Measurements from ENCODE around the gene WWOX.

The WWOX gene

DNA sequence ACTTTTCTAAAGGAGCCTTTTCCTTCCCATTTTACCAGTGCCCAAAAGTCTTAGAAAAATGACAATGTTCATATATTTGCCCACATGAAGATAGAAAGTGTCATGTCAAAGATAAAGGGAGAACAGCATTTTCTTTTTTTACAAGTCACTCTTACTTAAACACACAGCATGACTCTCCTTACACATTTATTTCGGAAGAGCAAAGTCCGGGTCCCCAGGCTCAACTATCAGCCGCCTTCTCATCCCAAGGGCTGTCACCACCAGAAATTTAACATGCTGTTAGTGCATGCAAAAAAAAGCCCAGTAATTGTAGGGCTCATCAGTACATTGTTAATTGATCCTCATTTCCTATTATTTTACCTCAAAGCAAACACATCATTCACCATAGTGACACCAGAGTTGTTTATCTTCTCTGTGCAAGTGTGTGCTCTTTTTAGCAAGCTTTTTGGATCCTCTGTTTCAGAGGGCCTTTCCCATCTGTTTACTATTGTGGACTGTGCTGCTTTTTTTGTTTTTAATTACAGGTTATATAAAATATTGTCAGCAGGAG lies 560.3 kb downstream of the WWOX start:
- no peak for DNase-seq (ENCODE audit: low spot score)

DNA sequence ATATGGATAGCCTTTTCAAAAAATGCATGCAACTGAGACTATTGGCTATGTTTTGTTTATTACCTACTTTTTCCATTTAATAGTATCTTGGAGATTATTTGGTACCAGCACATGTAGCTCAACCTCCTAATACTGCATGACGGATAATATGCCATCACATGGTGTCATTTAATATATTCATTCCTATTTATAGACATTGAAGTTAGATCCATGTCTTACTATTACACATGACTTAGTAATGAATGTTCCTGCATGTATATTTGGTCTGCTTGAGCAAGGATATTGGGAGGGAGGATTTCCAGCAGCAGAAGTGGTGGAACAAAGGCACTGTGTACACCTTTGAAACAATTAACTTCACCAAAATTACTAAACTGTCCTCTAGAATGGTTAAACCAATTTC lies 561.3 kb downstream of the WWOX start:
- no peak for DNase-seq (ENCODE audit: low spot score)

DNA sequence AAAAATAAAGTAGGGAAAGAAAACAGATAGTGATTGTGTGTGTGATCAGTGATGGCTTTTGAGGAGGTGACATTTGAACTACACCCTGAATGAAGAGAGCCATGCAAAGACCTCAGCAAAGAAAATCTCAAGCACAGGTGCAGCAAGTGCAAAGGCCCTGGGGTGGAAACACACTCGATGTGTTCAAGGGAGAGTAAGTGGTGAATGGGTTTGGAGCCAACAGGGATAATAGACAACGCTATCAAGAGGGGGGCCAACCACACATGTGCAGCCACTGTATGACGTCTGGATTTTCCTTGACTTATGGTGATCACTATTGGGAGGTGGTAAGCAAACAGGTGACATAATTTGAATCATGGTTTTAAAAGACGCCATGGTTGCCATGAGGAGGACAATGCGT lies 564.2 kb downstream of the WWOX start:
- DNase-seq (ENCODE audit: low spot score), result no peak

DNA sequence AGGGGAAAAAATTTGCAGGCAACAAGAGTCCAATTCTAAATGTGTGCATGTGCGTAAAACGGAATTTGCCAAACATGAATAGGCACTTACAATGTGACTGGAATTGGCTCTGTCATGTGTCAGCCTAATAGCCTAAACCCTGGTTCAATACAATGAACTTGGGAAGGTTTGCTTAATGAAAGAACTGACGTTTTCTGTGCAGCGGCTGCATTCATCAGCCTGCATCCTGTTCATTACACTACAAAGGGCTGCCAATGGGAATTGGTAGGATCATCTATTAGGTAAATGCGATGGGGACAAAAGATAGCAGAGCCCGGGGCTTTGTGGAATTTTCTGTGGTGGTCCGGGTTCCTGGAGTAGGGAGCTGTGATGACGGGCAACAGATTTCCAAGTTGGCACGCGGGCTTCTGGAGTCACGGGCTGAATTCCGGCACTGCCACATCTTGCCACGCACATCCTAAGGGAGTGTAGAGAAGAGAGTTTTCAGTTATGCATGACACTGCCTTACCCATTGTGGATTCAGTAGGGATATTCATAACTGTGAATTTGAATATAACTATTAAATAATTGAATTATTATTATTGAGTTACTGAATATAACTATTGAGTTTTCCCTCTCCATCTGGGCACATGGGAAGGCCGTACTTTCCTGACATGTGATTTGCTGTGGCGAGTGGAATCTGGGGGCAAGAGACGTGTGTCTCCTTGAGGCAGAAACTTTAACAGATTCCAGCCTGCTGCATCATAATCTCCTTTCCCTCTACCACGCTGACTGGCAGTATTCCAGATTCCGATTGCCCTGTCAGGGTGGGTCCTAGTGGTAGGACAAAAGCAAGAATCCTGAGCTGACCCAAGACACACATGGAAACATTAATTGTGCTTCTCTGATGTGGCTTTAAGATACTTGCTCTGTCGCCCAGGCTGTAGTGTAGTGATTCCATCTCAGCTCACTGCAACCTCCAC lies 565.6 kb downstream of the WWOX start:
- DNase-seq (ENCODE audit: low spot score), result no peak

DNA sequence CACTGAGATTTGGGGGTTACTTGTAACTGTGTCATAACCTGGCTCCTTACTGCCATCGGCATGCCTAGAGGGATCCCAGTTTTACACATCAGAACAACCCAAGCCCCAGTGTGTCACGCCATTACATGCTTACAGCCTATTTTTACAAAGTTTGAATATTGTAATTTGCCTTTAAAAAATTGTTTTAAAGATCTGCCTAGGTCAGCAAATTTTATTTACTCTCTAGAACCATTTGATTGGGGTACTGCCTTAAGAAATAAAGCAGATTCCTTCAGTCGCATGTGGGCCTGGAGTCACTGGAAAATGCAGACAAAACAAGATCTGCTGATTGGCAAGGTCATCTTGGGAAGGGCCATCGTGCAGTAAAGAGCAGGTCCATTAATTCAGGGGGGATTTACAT lies 566.9 kb downstream of the WWOX start:
- no peak for DNase-seq (ENCODE audit: low spot score)

DNA sequence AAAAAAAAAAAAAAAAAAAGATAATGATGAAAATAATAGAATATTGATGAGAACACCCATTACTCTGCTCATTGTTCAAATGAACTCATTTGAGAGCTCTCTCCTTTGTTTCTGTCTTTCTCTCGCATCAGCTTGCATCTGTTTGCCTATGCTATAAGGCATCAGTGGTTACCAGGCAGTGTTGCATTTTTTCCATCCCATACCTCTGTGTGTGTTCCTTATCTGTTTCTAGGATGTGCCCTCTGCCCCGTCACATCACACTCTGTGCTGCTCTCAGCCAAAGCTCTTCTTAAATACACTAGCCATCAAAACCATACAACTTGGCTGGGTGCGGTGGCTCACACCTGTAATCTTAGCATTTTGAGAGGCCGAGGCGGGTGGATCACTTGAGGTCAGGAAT lies 568.2 kb downstream of the WWOX start:
- DNase-seq (ENCODE audit: low spot score), result no peak

DNA sequence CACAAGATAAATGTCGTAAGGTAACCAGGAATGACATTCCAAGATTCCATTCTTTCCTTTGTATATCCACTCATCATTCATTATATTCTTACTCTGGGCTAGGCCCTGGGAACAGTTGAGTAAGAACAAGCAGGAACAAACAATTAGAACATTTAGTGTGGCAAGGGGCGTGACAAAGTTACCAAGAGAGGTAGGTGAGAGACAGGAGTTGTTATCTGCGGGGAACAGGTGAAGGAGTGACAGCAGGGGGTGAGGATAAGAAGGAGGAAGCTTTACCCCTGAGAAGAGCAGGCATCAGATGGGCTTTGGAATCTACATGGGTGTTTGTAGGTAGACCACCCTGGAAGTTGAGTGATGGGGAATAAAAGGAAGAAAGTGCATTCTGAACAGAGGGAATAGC lies 568.9 kb downstream of the WWOX start:
- DNase-seq (ENCODE audit: low spot score), result no peak

DNA sequence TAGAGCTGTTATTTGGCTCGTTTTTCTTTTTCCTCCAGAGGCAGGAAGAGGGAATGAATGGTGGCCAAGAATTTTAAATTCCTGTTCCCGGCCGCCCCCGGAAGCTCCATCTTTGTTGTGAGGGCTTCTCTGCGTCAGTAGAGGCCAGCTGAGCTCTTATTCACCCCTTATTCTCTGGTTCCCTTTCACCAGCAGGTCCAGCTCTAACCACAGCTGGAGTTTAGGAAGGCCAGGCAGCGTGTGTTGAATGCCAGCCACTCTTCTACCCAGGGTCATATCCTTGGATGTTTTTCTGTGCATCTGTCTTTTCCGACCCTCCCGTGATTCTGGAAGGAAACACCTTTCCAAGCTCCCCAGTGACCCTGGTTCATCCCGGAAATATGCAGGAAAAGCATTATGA lies 570.5 kb downstream of the WWOX start:
- DNase-seq (ENCODE audit: low spot score), result no peak

DNA sequence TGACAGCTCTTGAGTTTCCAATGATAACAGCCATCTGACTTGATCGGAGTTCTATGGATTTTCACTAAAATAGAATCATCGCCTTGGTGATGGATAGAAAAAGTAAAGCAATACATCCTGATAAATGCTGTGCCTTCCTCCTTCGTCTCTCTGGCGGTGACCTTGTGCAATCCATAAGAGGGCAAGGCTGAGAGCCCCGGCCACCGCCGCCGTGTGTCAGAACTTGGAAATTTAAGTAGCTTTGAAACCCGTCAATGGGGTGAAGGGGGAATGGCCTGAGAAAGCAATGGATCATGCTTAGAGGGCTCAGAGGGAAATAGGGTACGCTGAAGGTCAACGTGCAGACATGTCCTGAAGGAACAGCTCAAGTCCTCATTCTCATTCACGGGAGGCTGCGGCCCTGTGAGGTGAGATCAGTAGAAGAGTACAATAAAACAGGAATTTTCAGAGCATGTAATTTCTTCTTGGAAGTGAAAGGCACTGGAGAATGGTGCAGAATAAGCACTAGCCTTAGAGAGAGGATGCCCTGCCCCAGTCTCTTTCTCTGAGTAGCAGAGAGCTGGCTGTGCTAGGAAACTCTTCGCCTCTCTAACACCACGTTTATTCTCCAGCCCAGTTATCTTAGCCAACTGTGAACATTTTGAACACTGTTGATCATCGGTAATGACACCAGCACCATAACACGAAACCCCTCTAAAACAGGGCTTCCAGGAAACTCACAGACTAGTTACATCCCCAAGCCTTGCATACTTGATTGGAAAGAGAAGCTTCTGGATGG lies 573.5 kb downstream of the WWOX start:
- DNase-seq (ENCODE audit: low spot score), result no peak

DNA sequence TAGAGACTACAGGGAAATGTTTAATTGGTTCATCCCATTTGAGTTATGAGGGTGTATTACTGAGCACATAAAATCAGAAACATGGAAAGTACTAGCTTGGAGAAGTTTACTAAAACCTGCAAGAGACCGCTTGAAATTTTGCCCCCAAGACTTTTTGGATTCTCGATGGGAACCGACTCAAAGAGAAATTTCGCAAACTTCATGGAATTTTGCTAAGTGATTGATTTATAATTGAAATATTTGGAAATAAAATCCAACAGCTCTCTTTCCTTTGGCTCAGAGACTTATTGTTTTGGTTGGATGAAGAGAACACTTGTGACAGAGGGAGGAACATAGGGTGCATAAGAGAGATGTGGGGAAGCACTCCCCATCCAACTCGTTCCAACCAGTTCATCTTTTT lies 574.4 kb downstream of the WWOX start:
- DNase-seq (ENCODE audit: low spot score), result no peak

DNA sequence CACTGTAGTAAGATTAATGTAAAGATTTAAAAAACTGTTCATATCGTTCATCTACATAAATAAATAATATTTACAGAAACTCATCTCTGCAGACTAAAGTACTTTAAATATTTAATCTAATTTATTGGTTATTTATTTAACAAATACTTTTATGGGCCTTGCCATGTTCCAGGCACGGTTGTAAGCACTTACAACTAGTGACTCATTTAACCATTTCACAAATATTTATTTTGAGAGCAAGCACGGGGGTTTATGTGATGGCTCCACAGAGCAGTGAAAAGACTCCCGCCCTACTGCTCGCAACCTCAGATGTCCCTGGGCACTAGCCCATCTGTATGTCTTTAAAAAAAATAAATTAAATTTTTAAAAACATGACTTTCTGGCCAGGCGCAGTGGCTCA lies 575.9 kb downstream of the WWOX start:
- no peak for DNase-seq (ENCODE audit: low spot score)

DNA sequence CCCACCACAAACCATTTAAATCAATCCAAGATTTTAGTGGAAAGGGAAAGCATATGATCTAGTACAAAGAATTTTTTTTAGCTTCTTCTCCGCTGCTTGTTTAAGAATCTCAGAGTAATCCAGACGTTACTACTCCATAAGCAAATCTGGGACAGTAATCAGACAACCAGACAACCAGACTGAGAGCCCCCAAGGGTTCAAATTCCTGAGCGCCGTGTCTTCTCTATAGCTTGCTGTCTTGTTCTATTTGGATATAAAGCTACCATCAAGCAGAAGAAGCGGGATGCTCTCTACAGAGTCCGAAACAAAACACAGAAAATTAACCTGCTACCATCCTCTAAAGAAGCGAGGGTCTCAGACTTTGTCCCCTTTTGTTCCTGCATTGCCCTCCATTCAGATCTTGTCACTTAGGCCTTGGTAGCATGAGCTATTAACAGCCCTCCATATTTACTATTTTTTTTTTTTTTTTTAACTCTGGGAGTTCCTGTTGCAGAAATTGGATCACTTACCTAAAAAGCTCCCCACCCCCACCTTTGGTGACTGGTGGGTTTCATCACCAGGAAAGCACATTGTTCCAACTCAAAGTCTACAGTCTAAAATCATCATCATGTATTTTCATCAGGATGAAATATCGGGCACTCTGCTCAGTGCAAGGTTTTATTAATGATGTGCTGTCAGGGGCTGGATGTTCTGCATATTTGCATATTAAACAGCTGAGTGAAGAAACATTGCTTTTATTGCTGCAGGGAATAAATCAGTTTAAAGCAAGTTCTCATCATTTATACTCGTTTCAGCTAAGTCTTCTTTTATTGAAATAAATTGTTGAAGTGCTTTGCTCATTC lies 576.7 kb downstream of the WWOX start:
- DNase-seq (ENCODE audit: low spot score), result no peak

DNA sequence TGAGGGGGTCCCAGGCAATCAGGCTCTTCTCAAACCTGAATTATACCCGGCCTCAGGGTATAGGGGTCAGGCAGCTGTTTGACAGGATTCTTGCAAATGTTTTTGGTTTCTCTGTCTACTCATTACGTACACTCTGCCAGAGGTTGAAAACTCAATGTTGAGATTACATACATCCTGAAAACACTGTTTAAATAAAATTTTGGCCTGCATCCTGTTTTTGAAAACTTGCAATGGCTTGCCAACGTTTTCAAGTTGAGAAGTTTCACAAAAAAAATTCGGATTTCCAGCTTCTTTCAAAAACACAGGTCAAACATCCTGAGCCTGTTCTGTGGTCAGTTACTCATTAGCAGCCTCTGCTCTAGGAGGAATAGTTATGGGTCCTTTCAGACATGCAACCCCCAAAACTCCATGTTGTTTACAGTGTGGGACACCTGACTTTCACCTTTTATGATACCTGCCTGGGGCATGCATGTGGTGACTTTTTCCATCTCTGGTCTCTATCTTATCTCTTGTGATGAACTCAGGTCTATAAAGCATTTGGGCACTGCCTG lies 577.8 kb downstream of the WWOX start:
- DNase-seq (ENCODE audit: low spot score), result no peak

DNA sequence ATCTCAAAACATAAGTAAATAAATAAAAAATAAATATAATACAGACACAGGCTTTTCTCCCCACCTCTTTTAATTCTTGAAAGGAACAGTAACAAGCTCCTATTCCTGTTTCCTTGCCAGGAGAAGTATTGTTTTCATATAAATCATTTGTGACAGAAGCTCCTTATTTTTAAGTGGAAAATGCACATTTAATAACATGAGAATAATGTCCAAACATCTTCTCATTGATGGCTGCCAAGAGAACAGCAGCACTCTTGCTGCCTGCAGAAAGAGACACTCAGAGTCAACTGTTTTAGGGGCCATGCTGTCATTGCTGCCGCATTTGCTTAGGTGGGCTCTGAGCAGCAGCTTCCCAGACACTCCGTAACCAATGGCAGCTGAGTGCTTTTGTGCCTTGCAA lies 580.1 kb downstream of the WWOX start:
- DNase-seq (ENCODE audit: low spot score), result no peak

DNA sequence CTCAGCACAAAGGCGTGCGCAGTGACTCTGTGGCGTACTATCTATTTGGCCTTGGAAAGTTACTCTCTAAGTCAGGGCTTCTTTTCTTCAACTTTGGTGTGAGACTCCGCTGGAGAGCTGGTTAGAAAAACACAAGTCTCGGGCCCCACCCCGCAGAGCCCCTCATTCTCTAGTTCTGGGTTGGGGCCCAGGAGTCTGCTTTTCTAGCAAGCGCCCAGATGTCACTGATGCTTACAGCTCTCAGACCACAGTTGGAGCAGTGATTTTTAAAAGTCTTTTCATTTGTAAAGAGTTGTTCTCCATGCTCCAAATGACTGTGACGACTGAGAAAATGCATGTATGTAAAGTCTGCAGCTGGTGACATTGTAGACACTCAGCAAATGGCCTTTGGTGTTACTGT lies 582.3 kb downstream of the WWOX start:
- no peak for DNase-seq (ENCODE audit: low spot score)

DNA sequence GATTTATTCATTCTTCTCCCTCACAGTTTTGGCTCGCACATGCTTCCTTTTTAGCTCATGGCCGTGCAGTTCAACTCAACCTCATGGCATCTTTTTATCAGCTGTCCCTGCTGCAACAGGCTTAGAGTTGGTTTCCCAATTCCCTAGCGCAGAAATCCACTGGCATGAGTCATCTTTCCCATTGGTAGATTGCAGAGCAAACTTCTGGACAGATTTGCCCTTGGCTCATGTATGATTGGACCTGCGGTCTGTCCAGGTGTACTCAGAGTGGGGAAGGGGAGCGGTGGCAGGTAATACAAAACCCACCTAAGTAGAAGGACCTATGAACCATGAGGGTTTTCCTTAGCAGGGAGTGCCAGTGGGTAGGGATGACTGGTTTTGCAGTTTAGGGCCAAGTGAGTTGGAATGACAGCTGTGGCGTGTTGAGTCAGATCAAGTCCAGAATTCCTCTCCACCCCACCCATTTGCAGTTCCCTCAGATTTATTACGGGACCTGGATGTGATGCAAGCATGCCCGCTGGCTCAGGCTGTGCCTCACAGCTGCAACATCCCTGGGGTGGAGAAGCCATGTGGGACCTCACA lies 584.7 kb downstream of the WWOX start:
- no peak for DNase-seq (ENCODE audit: low spot score)

DNA sequence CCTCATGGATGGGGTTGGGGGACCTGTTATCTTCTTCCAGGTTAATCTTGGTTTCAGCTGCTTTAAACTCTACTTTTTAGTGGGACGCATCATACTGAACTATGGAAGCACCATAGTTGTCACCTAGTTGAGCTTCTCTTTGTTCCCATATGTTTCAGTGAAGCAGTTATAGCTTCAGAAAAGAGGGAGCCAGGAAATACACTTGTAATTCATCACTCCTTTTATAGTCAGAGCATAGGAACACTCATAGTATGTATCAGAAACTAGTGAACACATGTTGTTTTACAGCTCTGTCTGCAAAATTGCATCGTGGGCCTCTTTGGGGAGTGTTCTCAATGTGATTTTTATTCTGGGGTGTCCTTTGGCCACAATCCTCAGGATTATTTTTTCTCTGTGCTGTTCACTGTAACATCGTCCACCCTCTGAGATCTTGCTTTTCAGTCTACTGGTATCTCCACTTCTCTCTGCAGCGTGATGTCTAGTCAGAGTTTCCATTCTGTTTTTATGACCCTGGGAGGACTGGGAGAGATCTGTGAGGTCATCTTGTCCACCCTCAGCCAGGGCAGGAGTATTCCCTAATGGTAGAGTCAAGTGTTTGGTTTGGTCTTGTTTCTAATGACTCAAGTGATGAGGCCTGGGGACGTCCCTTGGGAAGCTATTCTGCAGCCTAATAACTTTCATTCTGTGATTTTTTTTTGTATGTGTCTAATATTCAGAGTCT lies 585.4 kb downstream of the WWOX start:
- DNase-seq (ENCODE audit: low spot score), result peak; percentile 73

DNA sequence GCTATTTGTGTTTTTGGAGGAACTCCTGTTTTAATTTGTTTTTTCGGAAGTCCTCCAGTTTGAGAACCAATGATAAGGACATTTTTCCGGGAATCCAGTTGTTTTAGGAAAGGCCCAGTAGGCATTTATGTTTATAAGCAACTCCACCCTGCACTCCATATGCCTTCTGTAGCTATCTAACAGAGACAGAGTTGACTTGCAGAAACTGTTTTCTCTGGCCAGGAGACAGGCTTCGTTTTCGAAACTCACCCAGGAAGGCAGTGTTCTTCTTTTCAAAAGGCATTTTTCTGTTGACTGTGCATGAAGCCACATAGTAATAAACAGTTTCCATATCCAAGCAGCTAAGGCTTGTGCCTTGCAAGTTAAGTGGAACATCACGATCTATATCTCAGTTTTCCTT lies 587.1 kb downstream of the WWOX start:
- DNase-seq (ENCODE audit: low spot score), result no peak

DNA sequence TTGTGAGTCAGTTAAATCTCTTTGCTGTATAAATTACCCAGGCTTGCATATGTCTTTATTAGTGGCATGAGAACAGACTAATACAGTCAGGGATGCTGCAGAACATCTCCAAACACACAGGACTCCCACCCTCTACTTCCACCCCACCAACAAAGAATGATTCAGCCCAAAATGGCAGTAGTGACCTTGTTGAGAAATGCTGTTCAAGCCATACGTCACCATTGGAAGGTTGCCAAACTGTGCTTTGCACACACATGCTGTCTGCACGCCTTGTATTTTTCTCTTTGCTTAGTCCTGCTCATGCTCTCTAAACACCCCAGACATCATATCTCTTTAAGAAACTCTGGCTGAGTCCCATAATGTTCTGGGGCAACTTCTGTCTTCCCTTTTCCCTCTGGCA lies 589.6 kb downstream of the WWOX start:
- no peak for DNase-seq (ENCODE audit: low spot score)

DNA sequence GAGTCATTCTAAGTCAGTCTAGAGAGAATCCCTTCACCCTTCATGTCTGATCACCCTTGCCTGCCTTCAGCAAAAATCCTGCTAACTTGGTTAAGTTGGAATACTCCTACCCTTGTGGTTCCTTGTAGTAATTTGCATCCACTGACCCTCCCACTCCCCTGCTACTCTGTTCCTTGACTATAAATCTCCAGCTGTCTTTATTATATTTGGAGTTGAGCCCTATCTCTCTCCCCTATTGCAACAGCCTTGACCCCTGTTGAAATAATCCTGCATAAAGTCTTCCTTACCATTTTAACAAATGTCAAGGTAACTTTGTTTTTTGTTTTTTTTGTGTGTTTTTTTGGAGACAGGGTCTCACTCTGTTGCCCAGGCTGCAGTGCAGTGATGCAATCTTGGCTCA lies 590.1 kb downstream of the WWOX start:
- DNase-seq (ENCODE audit: low spot score), result no peak

DNA sequence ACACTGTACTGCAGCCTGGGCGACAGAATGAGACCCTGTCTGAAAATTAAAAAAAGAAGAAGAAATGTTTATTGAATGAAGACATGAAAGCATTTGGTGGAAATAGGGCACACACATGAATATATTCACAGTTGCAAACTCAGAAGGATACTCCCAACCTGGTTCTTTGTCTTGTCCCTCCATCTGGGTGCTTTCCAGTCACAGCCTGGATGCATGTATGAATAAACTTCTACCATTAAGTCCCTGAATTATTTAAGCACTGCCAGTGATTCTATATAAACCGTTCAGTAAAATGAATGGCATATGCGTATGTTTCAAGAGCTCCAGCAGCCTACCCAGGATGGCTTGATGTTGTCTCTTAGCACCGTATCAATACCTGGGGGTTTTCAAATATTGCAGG lies 591.1 kb downstream of the WWOX start:
- DNase-seq (ENCODE audit: low spot score), result no peak
